PC-3 (cell line): ENCODE data around the gene ACER1. TPM values are rescaled to one million over a fixed set of nuclear protein-coding genes. Genes with fewer than 3 reads are reported as not detected.
A peak's percentile ranks its signal among the peaks of the same experiment; 100 is the strongest.

Experiments used
- ATAC-seq: fragments of 200-7000 bp; cut with Tn5 transposase; 2 replicates; pipeline ENCODE4 v1.9.1; 2020; ENCODE audit warnings: mild to moderate bottlenecking, moderate library complexity
- BruUV-seq: library from RNA; stranded (reverse); fragments of 400-500 nt; replicated peaks from 2 replicates; lab custom pipeline; 2021; lab: Mats Ljungman, UMichigan
- CTCF ChIA-PET: fragments of 300-600 bp; sonication (Branson Sonifier 250); formaldehyde crosslinking; loops from one replicate; lab custom pipeline; 2022; ENCODE audit warnings: antibody characterized with exemption; lab: Charles Lee
- POLR2A ChIA-PET: fragments of 300-600 bp; sonication (Branson Sonifier 250); formaldehyde crosslinking; loops from one replicate; lab custom pipeline; 2022; ENCODE audit warnings: antibody characterized with exemption; ENCODE audit not compliant: unreplicated experiment; lab: Charles Lee
- DNase-seq: peaks from one replicate; pipeline ENCODE4 v3.0.0-alpha.2; 2015
- H2AFZ ChIP-seq: fragments of 300-600 bp; sonication (generic); 2 replicates; pipeline ENCODE4 v1.6.0; 2016; ENCODE audit warnings: antibody characterized with exemption, low read length
- H3F3A ChIP-seq: fragments of 300-600 bp; sonication (generic); one replicate; pipeline ENCODE4 v1.6.0; 2017; ENCODE audit warnings: antibody characterized with exemption, low read length, control low read depth, mild to moderate bottlenecking; ENCODE audit not compliant: unreplicated experiment
- H3K27ac ChIP-seq: fragments of 300-600 bp; sonication (generic); 2 replicates; pipeline ENCODE4 v1.5.1; 2016; ENCODE audit warnings: mild to moderate bottlenecking, low read length
- H3K27me3 ChIP-seq: fragments of 300-600 bp; sonication (generic); 2 replicates; pipeline ENCODE4 v1.6.1; 2016; ENCODE audit warnings: low read length, mixed read lengths
- H3K36me3 ChIP-seq: fragments of 300-600 bp; sonication (generic); 2 replicates; pipeline ENCODE4 v1.6.1; 2016; ENCODE audit warnings: low read depth, mixed run types, low read length, mixed read lengths
- H3K4me1 ChIP-seq: fragments of 300-600 bp; sonication (generic); 2 replicates; pipeline ENCODE4 v1.5.1; 2016; ENCODE audit warnings: low read length; ENCODE audit not compliant: insufficient read depth
- H3K4me2 ChIP-seq: fragments of 300-600 bp; sonication (generic); 2 replicates; pipeline ENCODE4 v1.6.0; 2016; ENCODE audit warnings: low read length
- H3K4me3 ChIP-seq: fragments of 300-600 bp; sonication (generic); 2 replicates; pipeline ENCODE4 v1.5.1; 2016; ENCODE audit warnings: mild to moderate bottlenecking, low read length, mixed read lengths
- H3K79me2 ChIP-seq: fragments of 300-600 bp; sonication (generic); 2 replicates; pipeline ENCODE4 v1.6.1; 2017; ENCODE audit warnings: low read length, mixed read lengths
- H3K9ac ChIP-seq: fragments of 300-600 bp; sonication (generic); 2 replicates; pipeline ENCODE4 v1.6.0; 2016; ENCODE audit warnings: mild to moderate bottlenecking, low read length
- H3K9me2 ChIP-seq: fragments of 300-600 bp; sonication (generic); replicated peaks from 2 replicates; pipeline ENCODE4 v1.6.1; 2016; ENCODE audit warnings: mixed run types, low read length, mixed read lengths
- H3K9me3 ChIP-seq: fragments of 300-600 bp; sonication (generic); 2 replicates; pipeline ENCODE4 v1.6.1; 2016; ENCODE audit warnings: low read length, mixed read lengths
- H4K20me1 ChIP-seq: fragments of 300-600 bp; sonication (generic); 2 replicates; pipeline ENCODE4 v1.6.1; 2016; ENCODE audit warnings: low read length, mixed read lengths
- EZH2 ChIP-seq: fragments of 300-600 bp; sonication (generic); IDR thresholded peaks from one replicate; pipeline ENCODE4 v1.6.1; 2017; ENCODE audit warnings: antibody characterized with exemption, mild to moderate bottlenecking, low read length; ENCODE audit not compliant: unreplicated experiment
- EZH2phosphoT487 ChIP-seq: fragments of 300-600 bp; sonication (generic); IDR thresholded peaks from 2 replicates; pipeline ENCODE4 v1.6.1; 2018; ENCODE audit warnings: mild to moderate bottlenecking, antibody characterized with exemption, low read length, borderline replicate concordance
- intact Hi-C: fragments of 100-400 bp; cut with micrococcal nuclease; formaldehyde crosslinking; loops from 2 replicates; pipeline ENCODE4 v1.9.0; 2023
- total RNA-seq: library from RNA; depleted of rRNA; stranded (reverse); fragments of >200 nt; gene quantifications from 2 replicates; pipeline ENCODE4 v1.2.3, GENCODE V29; 2014
- TF ChIP-seq, protein P1 (sequence below): fragments of 300-600 bp; sonication (generic); conservative IDR thresholded peaks from 2 replicates; pipeline ENCODE4 v1.5.1; 2017; ENCODE audit warnings: antibody characterized with exemption, low read depth, mild to moderate bottlenecking, low read length

The ACER1 gene
- total RNA-seq, 1 experiment from 2014 or later = not detected

GRCh38 chr19:6272411-6272791 is 61.0 kb downstream of the ACER1 start:
- Histone ChIP-seq H3K9ac (peak overlapping the region; percentile 3), H3K4me1 (peaks cover 59% of the 10 kb centered on the region), H3K4me3 (no peak overlapping the region), H3K4me2 (peak overlapping the region; percentile 40), H3F3A (peaks cover 6% of the 10 kb centered on the region), H3K27ac (peak overlapping the region; percentile 79), H2AFZ (no peak overlapping the region), H4K20me1 (no peaks in the 10 kb centered on the region; the same call in 1 of the 2 replicates), H3K36me3 (no peaks in the 10 kb centered on the region; the same call in 1 of the 2 replicates), H3K9me3 (no peaks in the 10 kb centered on the region), H3K9me2 (no peaks in the 10 kb centered on the region), H3K79me2 (peaks cover 89% of the 10 kb centered on the region), H3K27me3 (no peaks in the 10 kb centered on the region)
- no peak for DNase-seq
- CTCF ChIA-PET = interaction anchor here (0.6 to 1.3 kb wide), 3 partner anchors 35 to 146 kb away, joined by 3 to 5 read pairs (median 5); no protein-coding TSS in a partner anchor
- no peak for ATAC-seq
- TF ChIP-seq EZH2phosphoT487 (no peak), EZH2 (no peak)
- TF ChIP-seq, protein P1, sequence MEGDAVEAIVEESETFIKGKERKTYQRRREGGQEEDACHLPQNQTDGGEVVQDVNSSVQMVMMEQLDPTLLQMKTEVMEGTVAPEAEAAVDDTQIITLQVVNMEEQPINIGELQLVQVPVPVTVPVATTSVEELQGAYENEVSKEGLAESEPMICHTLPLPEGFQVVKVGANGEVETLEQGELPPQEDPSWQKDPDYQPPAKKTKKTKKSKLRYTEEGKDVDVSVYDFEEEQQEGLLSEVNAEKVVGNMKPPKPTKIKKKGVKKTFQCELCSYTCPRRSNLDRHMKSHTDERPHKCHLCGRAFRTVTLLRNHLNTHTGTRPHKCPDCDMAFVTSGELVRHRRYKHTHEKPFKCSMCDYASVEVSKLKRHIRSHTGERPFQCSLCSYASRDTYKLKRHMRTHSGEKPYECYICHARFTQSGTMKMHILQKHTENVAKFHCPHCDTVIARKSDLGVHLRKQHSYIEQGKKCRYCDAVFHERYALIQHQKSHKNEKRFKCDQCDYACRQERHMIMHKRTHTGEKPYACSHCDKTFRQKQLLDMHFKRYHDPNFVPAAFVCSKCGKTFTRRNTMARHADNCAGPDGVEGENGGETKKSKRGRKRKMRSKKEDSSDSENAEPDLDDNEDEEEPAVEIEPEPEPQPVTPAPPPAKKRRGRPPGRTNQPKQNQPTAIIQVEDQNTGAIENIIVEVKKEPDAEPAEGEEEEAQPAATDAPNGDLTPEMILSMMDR = no peak
- BruUV-seq = no TSS peak
- intact Hi-C loops = loop anchor here (5.0 kb wide), 2 partner anchors 35 to 55 kb away; no protein-coding TSS in a partner anchor
- POLR2A ChIA-PET = no interaction called here

GRCh38 chr19:6271721-6272410 is 61.5 kb downstream of the ACER1 start:
- peak; percentile 28 for ATAC-seq
- peak overlapping the region; percentile 3 for H3K9ac ChIP-seq
- no peaks in the 10 kb centered on the region for H3K9me3 ChIP-seq
- H3K36me3 ChIP-seq = no peaks in the 10 kb centered on the region; the same call in 1 of the 2 replicates
- H3K27me3 ChIP-seq = no peaks in the 10 kb centered on the region
- no TSS peak for BruUV-seq
- H2AFZ ChIP-seq = 0 out of 2 replicates have a peak overlapping the region, but pooled peaks have one; percentile 5
- peak overlapping the region; percentile 16; the same call in 1 of the 2 replicates for H3K4me3 ChIP-seq
- H3K79me2 ChIP-seq = peaks cover 89% of the 10 kb centered on the region
- POLR2A ChIA-PET = interaction anchor here (0.5 kb wide), 1 partner anchor 12 kb away, joined by 10 read pairs; no protein-coding TSS in a partner anchor
- H3K4me2 ChIP-seq = peak overlapping the region; percentile 40
- TF ChIP-seq, protein P1 = peak; percentile 32; the same call in 1 of the 2 replicates
- TF ChIP-seq EZH2phosphoT487 = no peak
- H4K20me1 ChIP-seq = no peaks in the 10 kb centered on the region; the same call in 1 of the 2 replicates
- peak overlapping the region; percentile 79 for H3K27ac ChIP-seq
- peaks cover 6% of the 10 kb centered on the region for H3F3A ChIP-seq
- peak; percentile 30 for DNase-seq
- peaks cover 59% of the 10 kb centered on the region for H3K4me1 ChIP-seq
- intact Hi-C loops = loop anchor here (5.0 kb wide), 2 partner anchors 35 to 55 kb away; no protein-coding TSS in a partner anchor
- CTCF ChIA-PET = interaction anchor here (0.5 to 1.3 kb wide), 5 partner anchors 22 to 146 kb away, joined by 3 to 5 read pairs (median 5); no protein-coding TSS in a partner anchor
- no peaks in the 10 kb centered on the region for H3K9me2 ChIP-seq
